Prostate gland (tissue), 2 donors: ENCODE measurements around the gene CPT1B. TPM values are rescaled to one million over a fixed set of nuclear protein-coding genes. Genes with fewer than 3 reads are reported as not detected.

Experiments
- DNase-seq: peaks from one replicate; pipeline ENCODE4 v3.0.0-alpha.2; 2019; ENCODE audit warnings: low spot score
- H3K27ac ChIP-seq, 2 donors: fragments of 200-600 bp; sonication (generic); 2 replicates each; pipeline ENCODE4 v1.5.1; 2017 to 2019
- H3K27me3 ChIP-seq: fragments of 200-600 bp; sonication (generic); replicated peaks from 2 replicates; pipeline ENCODE4 v1.5.1; 2019; ENCODE audit not compliant: insufficient read depth
- H3K36me3 ChIP-seq, 2 donors: fragments of 200-600 bp; sonication (generic); 1 replicate in 1 of 2; 2 replicates in 1 of 2; pipeline versions ENCODE4 v1.5.1 to v1.8.1; 2017 to 2019
- H3K4me1 ChIP-seq: fragments of 200-600 bp; sonication (generic); replicated peaks from 2 replicates; pipeline ENCODE4 v1.5.1; 2019
- H3K4me3 ChIP-seq, 2 donors: fragments of 200-600 bp; sonication (generic); 2 replicates each; pipeline ENCODE4 v1.5.1; 2017 to 2019
- H3K9me3 ChIP-seq: fragments of 200-600 bp; sonication (generic); 2 replicates; pipeline ENCODE4 v1.5.1; 2017
- POLR2A ChIP-seq: fragments of 450-650 bp; IDR thresholded peaks from one replicate; pipeline ENCODE4 v1.6.1; 2016; ENCODE audit warnings: antibody characterized with exemption, mild to moderate bottlenecking
- POLR2AphosphoS5 ChIP-seq: sonication (generic); formaldehyde crosslinking; IDR thresholded peaks from one replicate; pipeline ENCODE4 v1.6.1; 2017; ENCODE audit warnings: antibody characterized with exemption
- WGBS: methylation state at CpG from one replicate; pipeline ENCODE4 v1.1.5; 2018; 5-methylcytosine and 5-hydroxymethylcytosine counted together
- intact Hi-C: fragments of 100-400 bp; cut with DNase I; formaldehyde crosslinking; loops from one replicate; pipeline ENCODE4 v1.14.2; 2022
- total RNA-seq, 2 donors: library from RNA; depleted of rRNA; stranded (reverse); fragments of >200 nt; gene quantifications; one replicate each; pipeline ENCODE4 v1.1.0, GENCODE V29; 2016
- TF ChIP-seq, protein P1 (sequence below), 4 experiments: fragments of 200-600 bp in 2 of 4; fragments of 450-650 bp in 2 of 4; sonication (generic) in 2 of 4; IDR thresholded peaks; 1 replicate in 3 of 4; 2 replicates in 1 of 4; pipeline ENCODE4 v1.5.1; 2016 to 2019; ENCODE audit warnings: antibody characterized with exemption in 4 of 4, mild to moderate bottlenecking in 2 of 4, moderate library complexity in 2 of 4

CPT1B gene
- total RNA-seq, 2 donors from 2014 or later, result 13.1 to 31.4 TPM

DNA sequence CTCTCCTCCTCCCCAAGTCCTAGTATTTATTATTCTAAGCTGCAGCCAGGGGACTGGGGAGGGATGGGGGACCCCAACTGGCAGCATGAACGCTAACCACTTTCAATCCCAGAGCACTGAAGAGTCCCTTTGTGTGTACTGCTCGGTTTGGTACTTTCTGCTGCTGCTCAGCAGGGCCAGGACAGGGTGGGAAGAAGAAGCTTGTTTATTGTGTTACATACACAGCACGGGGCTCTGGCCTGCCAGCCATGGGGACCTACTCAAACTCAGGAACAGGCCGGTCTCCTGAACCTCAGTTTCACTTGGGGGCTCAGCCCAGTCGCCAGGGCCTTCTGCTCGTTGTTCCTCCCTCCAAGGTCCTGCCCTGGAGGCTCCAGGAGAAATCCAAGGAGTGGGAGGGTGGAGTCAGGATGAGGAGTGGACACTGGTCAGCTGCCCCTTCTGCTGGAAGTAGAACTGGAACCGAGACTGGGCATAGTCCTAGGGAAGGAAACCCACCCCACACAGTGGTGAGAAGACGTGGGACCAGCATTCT, 616 bp upstream of the CPT1B start:
- no peaks in the 10 kb centered on the region for H3K9me3 ChIP-seq
- peaks cover 12% of the 10 kb centered on the region for H3K4me1 ChIP-seq
- no peak overlapping the region for H3K4me3 ChIP-seq
- H3K36me3 ChIP-seq, result no peaks in the 10 kb centered on the region
- no peak for DNase-seq
- no peaks in the 10 kb centered on the region for H3K27me3 ChIP-seq
- TF ChIP-seq, protein P1, sequence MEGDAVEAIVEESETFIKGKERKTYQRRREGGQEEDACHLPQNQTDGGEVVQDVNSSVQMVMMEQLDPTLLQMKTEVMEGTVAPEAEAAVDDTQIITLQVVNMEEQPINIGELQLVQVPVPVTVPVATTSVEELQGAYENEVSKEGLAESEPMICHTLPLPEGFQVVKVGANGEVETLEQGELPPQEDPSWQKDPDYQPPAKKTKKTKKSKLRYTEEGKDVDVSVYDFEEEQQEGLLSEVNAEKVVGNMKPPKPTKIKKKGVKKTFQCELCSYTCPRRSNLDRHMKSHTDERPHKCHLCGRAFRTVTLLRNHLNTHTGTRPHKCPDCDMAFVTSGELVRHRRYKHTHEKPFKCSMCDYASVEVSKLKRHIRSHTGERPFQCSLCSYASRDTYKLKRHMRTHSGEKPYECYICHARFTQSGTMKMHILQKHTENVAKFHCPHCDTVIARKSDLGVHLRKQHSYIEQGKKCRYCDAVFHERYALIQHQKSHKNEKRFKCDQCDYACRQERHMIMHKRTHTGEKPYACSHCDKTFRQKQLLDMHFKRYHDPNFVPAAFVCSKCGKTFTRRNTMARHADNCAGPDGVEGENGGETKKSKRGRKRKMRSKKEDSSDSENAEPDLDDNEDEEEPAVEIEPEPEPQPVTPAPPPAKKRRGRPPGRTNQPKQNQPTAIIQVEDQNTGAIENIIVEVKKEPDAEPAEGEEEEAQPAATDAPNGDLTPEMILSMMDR (IDR thresholded peaks at IDR 0.05), result no peak
- TF ChIP-seq POLR2AphosphoS5, result no peak
- TF ChIP-seq POLR2A, result no peak
- intact Hi-C loops, result no loop called here
- H3K27ac ChIP-seq, result no peak overlapping the region
- 73% methylated on average over 8 of the region's 8 CpGs for WGBS

- DNase-seq, result no peak
- peaks cover 8% of the 10 kb centered on the region for H3K4me1 ChIP-seq
- TF ChIP-seq, protein P1 (IDR thresholded peaks at IDR 0.05), result no peak
- TF ChIP-seq POLR2AphosphoS5, result no peak
- TF ChIP-seq POLR2A, result no peak
- H3K27ac ChIP-seq, result no peak overlapping the region
- no peaks in the 10 kb centered on the region for H3K27me3 ChIP-seq
- WGBS, result 82% methylated on average over 4 of the region's 23 CpGs
- H3K4me3 ChIP-seq, result no peak overlapping the region
- no peaks in the 10 kb centered on the region for H3K36me3 ChIP-seq
- intact Hi-C loops, result no loop called here
- H3K9me3 ChIP-seq, result no peaks in the 10 kb centered on the region
Observed at GRCh38 chr22:50577697-50577986, 585 bp downstream of the CPT1B start.

GRCh38 chr22:50576806-50577696, 1.2 kb downstream of the CPT1B start:
- Histone ChIP-seq H3K4me3 (no peak overlapping the region), H3K27me3 (no peaks in the 10 kb centered on the region), H3K4me1 (peaks cover 8% of the 10 kb centered on the region), H3K36me3 (no peaks in the 10 kb centered on the region), H3K9me3 (no peaks in the 10 kb centered on the region), H3K27ac (no peak overlapping the region)
- WGBS, result 82% methylated on average over 18 of the region's 18 CpGs
- DNase-seq, result no peak
- intact Hi-C loops, result no loop called here
- TF ChIP-seq POLR2AphosphoS5 (no peak), POLR2A (no peak)
- TF ChIP-seq, protein P1 (IDR thresholded peaks at IDR 0.05), result no peak

GRCh38 chr22:50576070-50576469, 2.2 kb downstream of the CPT1B start:
- intact Hi-C loops, result no loop called here
- Histone ChIP-seq H3K36me3 (no peaks in the 10 kb centered on the region), H3K27me3 (no peaks in the 10 kb centered on the region), H3K4me1 (no peaks in the 10 kb centered on the region), H3K27ac (no peak overlapping the region), H3K9me3 (no peaks in the 10 kb centered on the region), H3K4me3 (no peak overlapping the region)
- WGBS, result 53% methylated on average over 5 of the region's 5 CpGs
- DNase-seq, result no peak
- no peak for TF ChIP-seq POLR2AphosphoS5
- TF ChIP-seq, protein P1 (IDR thresholded peaks at IDR 0.05), result peak in 1 of 4 experiments; percentile 17
- TF ChIP-seq POLR2A, result no peak
